SH-SY5Y (cell line): ENCODE data around the gene ZMYND12.

Experiments used
- GATA2 ChIP-seq: IDR thresholded peaks from 2 replicates; pipeline ENCODE4 v1.6.1; 2011; ENCODE audit warnings: mild to moderate bottlenecking, low read depth, low read length
- GATA3 ChIP-seq: IDR thresholded peaks from 2 replicates; pipeline ENCODE4 v1.6.1; 2011; ENCODE audit warnings: low read depth, mild to moderate bottlenecking, low read length, moderate library complexity

DNA sequence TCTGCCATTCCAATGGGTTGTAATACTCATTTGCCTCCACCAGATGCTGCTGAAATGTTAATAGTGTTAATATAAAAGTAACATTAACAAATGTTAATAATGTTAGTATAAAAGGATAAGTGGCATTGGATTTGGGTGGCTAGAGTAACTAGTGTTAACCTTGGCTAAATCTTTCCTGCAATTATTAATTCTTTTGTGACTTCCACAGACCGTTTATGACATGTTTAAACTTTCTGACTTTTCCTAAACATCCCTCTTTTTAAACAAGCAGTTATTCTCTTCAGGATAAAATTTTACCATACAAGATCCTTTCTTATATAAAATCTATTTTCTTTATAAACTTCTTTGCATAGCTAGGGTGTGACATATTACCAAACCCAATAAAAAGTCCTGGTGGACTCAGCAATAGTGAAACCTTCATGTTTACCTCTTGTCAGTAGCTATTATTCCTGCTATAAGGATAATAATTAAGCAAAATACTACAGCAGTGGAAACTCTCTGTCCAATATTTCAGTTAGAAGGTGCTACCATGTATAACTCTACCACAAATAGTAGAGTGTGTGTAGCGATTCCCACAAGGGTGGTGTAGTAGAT is 48.8 kb upstream of the ZMYND12 start:
- TF ChIP-seq GATA2 (no peak), GATA3 (no peak)
